Small intestine (tissue), 7 donors: ENCODE data around the gene ELOVL2. TPM values are rescaled to one million over a fixed set of nuclear protein-coding genes. Genes with fewer than 3 reads are reported as not detected.

Experiments used
- DNase-seq, 2 donors: peaks; one replicate each; pipeline versions ENCODE4 v3.0.0 to v3.0.0-alpha.2; 2013
- FAIRE-seq: peaks from 2 replicates; lab custom pipeline; 2012; peaks lifted over from hg19 to GRCh38; lab: Jason Lieb, UNC
- H3K27ac ChIP-seq, 3 donors: one replicate each; pipeline ENCODE4 v1.5.1; 2013; ENCODE audit warnings: low read length in 2 of 3, mild to moderate bottlenecking in 2 of 3, control low read depth in 1 of 3, inconsistent platforms in 1 of 3, low read depth in 1 of 3, moderate library complexity in 1 of 3
- H3K27me3 ChIP-seq, 3 donors: one replicate each; pipeline ENCODE4 v1.6.1; 2013; ENCODE audit warnings: low read length in 3 of 3, inconsistent platforms in 1 of 3; ENCODE audit not compliant: control insufficient read depth in 3 of 3, insufficient read depth in 3 of 3
- H3K36me3 ChIP-seq, 3 donors: one replicate each; pipeline ENCODE4 v1.6.1; 2013; ENCODE audit warnings: low read length in 3 of 3, inconsistent platforms in 1 of 3, low read depth in 1 of 3, mild to moderate bottlenecking in 1 of 3, moderate library complexity in 1 of 3; ENCODE audit not compliant: control insufficient read depth in 3 of 3, insufficient read depth in 2 of 3
- H3K4me1 ChIP-seq, 3 donors: one replicate each; pipeline ENCODE4 v1.6.1; 2013; ENCODE audit warnings: low read length in 2 of 3, inconsistent platforms in 1 of 3, low read depth in 1 of 3, mild to moderate bottlenecking in 1 of 3, moderate library complexity in 1 of 3; ENCODE audit not compliant: control insufficient read depth in 3 of 3, insufficient read depth in 2 of 3
- H3K4me3 ChIP-seq, 3 donors: one replicate each; pipeline ENCODE4 v1.5.1; 2013; ENCODE audit warnings: low read length in 3 of 3, control low read depth in 1 of 3, inconsistent platforms in 1 of 3, low read depth in 1 of 3, mild to moderate bottlenecking in 1 of 3, moderate library complexity in 1 of 3
- H3K9me3 ChIP-seq, 2 donors: one replicate each; pipeline ENCODE4 v1.6.1; 2013; ENCODE audit warnings: low read depth in 1 of 2, low read length in 1 of 2; ENCODE audit not compliant: control insufficient read depth in 2 of 2, insufficient read depth in 1 of 2
- WGBS, 3 donors: extraction: QIAGEN DNeasy Blood & Tissue Kit; methylation state at CpG; one replicate each; pipeline ENCODE4 v1.1.7; 2013; 5-methylcytosine and 5-hydroxymethylcytosine counted together
- polyA plus RNA-seq, 4 donors: library from polyadenylated mRNA; stranded (reverse) in 3 of 4; unstranded in 1 of 4; fragments of 200-250 nt in 3 of 4; fragments of 120-200 nt in 1 of 4; gene quantifications; one replicate each; pipeline versions ENCODE4 v1.2.1 to v1.2.3, GENCODE V29; 2013
- donor health status: healthy with polysubstance abuse.
- donor health status: control.
- donor health status: control.
- donor health status: Bipolar disorder and iron deficiency.
- donor health status: healthy.

Gene ELOVL2
- polyA plus RNA-seq, 4 donors, result 0.48 to 4.8 TPM; not detected in 2

DNA sequence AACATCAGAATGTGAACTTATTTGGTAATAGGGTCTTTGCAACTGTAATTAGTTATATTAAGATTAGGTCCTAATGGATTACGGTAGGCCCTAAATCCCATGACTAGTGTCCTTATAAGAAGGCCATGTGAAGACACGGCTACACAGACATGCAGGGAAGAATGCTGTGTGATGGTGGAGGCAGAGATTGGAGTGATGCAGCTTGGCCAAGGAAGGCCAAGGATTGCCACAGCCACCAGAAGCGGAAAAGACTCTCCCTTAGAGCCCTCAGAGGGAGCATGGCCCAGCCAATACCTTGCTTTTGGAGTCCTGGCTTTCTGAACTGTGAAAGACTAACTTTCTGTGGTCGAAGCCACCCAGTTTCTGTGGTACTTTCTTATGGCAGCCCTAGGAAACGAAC lies 39.9 kb upstream of the ELOVL2 start:
- Histone ChIP-seq H3K27ac (no peak overlapping the region), H3K27me3 (no peaks in the 10 kb centered on the region), H3K36me3 (no peaks in the 10 kb centered on the region), H3K9me3 (no peaks in the 10 kb centered on the region), H3K4me1 (no peaks in the 10 kb centered on the region), H3K4me3 (no peak overlapping the region)
- FAIRE-seq (no peak), DNase-seq (no peak)
- 87 to 90% (median 87%) methylated on average over 5 of the region's 5 CpGs for WGBS, 3 donors

DNA sequence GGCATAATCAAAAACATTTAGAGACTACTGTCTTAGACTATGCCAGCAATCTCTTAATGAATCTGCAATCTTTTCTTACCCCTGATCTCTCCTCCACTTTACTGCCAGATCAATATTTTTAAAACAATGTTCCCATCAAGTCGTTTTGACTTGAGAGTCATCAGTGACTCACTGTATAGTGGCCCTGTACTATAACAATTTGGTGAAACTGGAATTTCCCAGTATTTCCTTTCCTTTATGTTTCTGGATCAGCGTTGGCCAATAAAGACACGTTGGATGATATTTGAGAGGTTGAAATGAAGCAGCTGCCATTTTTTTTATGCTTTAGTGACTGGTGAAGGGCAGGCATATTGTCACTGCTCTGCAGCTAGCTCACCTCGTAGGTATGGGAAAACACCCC lies 39.4 kb upstream of the ELOVL2 start:
- H3K36me3 ChIP-seq, result no peaks in the 10 kb centered on the region
- no peak overlapping the region for H3K4me3 ChIP-seq
- no peak overlapping the region for H3K27ac ChIP-seq
- FAIRE-seq (no peak), DNase-seq (no peak)
- WGBS, 3 donors, result 62 to 76% (median 67%) methylated on average over 4 of the region's 4 CpGs
- H3K27me3 ChIP-seq, result no peaks in the 10 kb centered on the region
- H3K4me1 ChIP-seq, result no peaks in the 10 kb centered on the region
- H3K9me3 ChIP-seq, result no peaks in the 10 kb centered on the region

DNA sequence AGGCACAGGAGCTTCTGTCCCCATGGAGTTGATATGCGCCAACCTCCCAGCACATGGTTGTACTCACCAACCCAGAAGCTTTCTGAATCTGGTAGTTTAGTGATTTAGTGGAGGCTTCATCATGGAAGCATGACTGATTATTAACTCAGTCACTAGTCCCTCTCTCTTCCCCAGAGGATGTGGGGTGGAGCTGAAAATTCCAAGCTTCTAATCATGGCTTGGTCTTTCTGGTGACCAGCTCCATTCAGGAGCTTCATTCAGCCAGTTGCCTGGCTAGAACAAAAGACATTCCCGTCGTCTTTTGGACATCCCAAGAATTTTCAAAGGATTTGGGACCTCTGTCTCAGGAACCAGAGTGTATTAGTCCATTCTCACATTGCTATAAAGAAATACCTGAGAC lies 36.2 kb upstream of the ELOVL2 start:
- WGBS, 3 donors, result 53 to 70% (median 70%) methylated on average over 3 of the region's 3 CpGs
- FAIRE-seq (no peak), DNase-seq (no peak)
- no peak overlapping the region for H3K27ac ChIP-seq
- H3K4me3 ChIP-seq, result no peak overlapping the region
- H3K27me3 ChIP-seq, result no peaks in the 10 kb centered on the region
- no peaks in the 10 kb centered on the region for H3K9me3 ChIP-seq
- H3K36me3 ChIP-seq, result no peaks in the 10 kb centered on the region
- no peaks in the 10 kb centered on the region for H3K4me1 ChIP-seq

DNA sequence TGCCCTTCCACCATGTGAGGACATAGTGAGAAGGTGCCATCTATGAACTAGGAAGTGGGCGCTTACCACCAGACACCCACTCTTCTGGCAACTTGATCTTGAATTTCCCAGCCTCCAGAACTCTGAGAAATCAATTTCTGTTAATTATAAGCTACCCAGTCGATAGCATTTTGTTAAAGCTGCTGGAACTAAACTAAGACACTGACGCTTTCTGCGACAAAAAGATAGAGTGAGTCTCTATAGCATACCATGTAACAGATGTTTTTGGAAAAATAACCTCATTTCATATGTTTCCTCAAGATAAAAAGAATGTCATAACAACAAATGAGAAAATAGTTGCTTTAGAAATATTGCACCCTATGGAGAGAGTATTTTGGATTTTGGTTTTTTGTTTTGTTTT lies 34.2 kb upstream of the ELOVL2 start:
- no peak for FAIRE-seq
- no peaks in the 10 kb centered on the region for H3K4me1 ChIP-seq
- no peaks in the 10 kb centered on the region for H3K36me3 ChIP-seq
- WGBS, 3 donors, result 81 to 89% (median 87%) methylated on average over 4 of the region's 4 CpGs
- no peak overlapping the region for H3K4me3 ChIP-seq
- DNase-seq, result no peak
- no peak overlapping the region for H3K27ac ChIP-seq
- no peaks in the 10 kb centered on the region for H3K27me3 ChIP-seq
- no peaks in the 10 kb centered on the region for H3K9me3 ChIP-seq

DNA sequence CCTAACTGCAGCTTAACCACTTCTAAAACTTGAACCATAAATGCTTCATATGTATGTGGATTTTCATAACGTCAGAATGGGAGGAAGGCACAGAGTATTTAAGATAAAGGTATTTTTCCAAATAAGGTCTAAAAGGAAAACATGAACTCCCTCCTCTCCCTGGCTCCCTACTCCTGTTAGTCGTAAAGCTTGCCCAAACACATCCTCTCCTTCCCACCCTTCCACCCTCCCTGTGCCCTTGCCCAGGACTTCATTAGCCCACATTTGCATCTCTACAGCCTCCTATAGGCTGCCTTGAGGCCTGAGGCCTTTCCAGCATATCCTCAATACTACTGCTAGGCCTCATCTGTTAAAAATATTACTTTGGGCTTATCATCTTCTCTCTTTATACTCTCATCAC lies 32.4 kb upstream of the ELOVL2 start:
- Histone ChIP-seq H3K27me3 (no peaks in the 10 kb centered on the region), H3K36me3 (no peaks in the 10 kb centered on the region), H3K4me3 (no peak overlapping the region), H3K27ac (no peak overlapping the region), H3K9me3 (no peaks in the 10 kb centered on the region), H3K4me1 (no peaks in the 10 kb centered on the region)
- WGBS, 3 donors, result 71 to 91% (median 82%) methylated on average over 2 of the region's 2 CpGs
- DNase-seq, result no peak
- no peak for FAIRE-seq

DNA sequence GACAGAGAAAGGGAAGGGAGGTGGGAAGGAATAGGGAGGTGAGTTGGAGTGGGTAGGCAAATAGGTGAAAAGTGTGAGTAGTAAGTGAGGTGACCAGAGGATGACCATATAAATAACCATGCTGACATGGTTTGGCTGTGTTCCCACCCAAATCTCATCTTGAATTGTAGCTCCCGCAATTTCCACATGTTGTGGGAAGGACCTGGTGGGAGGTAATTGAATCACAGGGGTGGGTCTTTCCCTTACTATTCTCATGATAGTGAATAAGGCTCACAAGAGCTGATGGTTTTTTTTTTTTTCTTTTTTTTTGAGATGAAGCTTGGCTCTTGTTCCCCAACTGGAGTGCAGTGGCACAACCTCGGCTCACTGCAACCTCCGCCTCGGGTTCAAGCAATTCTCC lies 28.0 kb upstream of the ELOVL2 start:
- Histone ChIP-seq H3K4me3 (no peak overlapping the region), H3K36me3 (no peaks in the 10 kb centered on the region), H3K4me1 (peaks cover 0 to 4% (median 0%) of the 10 kb centered on the region in 3 donors), H3K9me3 (no peaks in the 10 kb centered on the region), H3K27me3 (no peaks in the 10 kb centered on the region), H3K27ac (no peak overlapping the region)
- no peak for DNase-seq
- no peak for FAIRE-seq
- WGBS, 3 donors, result 83 to 97% (median 97%) methylated on average over 4 of the region's 4 CpGs

DNA sequence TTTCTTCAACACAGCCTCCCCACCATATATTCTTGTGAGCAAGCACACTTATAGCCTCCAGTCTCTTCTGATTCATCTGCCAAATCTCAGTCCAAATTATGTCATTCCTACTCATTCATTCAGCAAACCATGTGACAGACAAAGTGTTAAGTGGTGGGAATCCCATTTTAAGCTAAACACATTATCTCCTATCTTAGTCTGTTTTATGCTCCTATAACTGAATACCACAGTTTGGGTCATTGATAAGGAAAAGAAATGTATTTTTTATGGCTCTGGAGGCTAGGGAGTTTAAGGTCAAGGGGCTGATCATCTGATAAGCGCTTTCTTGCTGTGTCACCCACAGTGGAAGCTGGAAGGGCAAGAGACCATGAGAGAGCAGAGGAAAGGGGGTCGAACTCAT lies 25.7 kb upstream of the ELOVL2 start:
- 43 to 54% (median 50%) methylated on average over 2 of the region's 2 CpGs for WGBS, 3 donors
- H3K9me3 ChIP-seq, result no peaks in the 10 kb centered on the region
- FAIRE-seq (no peak), DNase-seq (no peak)
- H3K36me3 ChIP-seq, result no peaks in the 10 kb centered on the region
- no peak overlapping the region for H3K4me3 ChIP-seq
- H3K27me3 ChIP-seq, result no peaks in the 10 kb centered on the region
- H3K4me1 ChIP-seq, result peaks cover 0 to 11% (median 0%) of the 10 kb centered on the region in 3 donors
- no peak overlapping the region for H3K27ac ChIP-seq

DNA sequence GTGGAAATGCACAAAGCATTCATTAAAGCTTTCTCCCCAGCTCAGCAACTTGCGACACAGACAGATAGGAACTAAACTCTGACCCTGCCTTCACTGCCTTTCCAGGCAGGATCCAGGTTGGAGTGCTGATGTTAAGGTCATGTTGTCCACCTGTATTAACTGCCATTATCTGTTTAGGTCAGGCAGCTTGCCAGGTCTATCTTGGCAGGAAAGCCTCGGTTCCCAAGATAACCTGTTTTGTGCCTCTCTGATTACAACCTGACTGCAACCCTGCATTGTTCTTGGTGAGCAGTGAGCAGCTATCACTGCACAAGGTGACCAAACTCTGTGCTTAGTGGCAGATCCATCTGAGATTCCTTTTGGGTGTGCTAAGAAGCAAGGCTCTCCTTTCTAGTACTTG lies 23.2 kb upstream of the ELOVL2 start:
- no peak overlapping the region for H3K4me3 ChIP-seq
- peaks cover 0 to 11% (median 0%) of the 10 kb centered on the region in 3 donors for H3K4me1 ChIP-seq
- H3K36me3 ChIP-seq, result no peaks in the 10 kb centered on the region
- FAIRE-seq (no peak), DNase-seq (peak; percentile 60 to 81)
- H3K9me3 ChIP-seq, result no peaks in the 10 kb centered on the region
- 6 to 43% (median 25%) methylated on average over 2 of the region's 2 CpGs for WGBS, 3 donors
- H3K27me3 ChIP-seq, result no peaks in the 10 kb centered on the region
- H3K27ac ChIP-seq, result peak overlapping the region in 1 of 3 donors; percentile 55
